HEK293T (cell line): ENCODE measurements around the gene PLCB4.

ENCODE experiments used
- ARNT ChIP-seq: fragments of 450-650 bp; IDR thresholded peaks from 2 replicates; pipeline ENCODE4 v1.6.1; 2017; ENCODE audit warnings: mild to moderate bottlenecking
- BHLHE40 ChIP-seq: fragments of 450-650 bp; IDR thresholded peaks from 2 replicates; pipeline ENCODE4 v1.6.1; 2016; ENCODE audit warnings: mild to moderate bottlenecking, moderate library complexity, borderline replicate concordance
- ELF4 ChIP-seq: fragments of 450-650 bp; IDR thresholded peaks from 2 replicates; pipeline ENCODE4 v1.6.1; 2017; ENCODE audit warnings: antibody characterized with exemption
- FOXA1 ChIP-seq: fragments of 450-650 bp; IDR thresholded peaks from 2 replicates; pipeline ENCODE4 v1.6.1; 2016; ENCODE audit warnings: mild to moderate bottlenecking
- FOXM1 ChIP-seq: fragments of 450-650 bp; IDR thresholded peaks from 2 replicates; pipeline ENCODE4 v1.6.1; 2017; ENCODE audit warnings: mild to moderate bottlenecking, borderline replicate concordance
- HDGF ChIP-seq: fragments of 450-650 bp; IDR thresholded peaks from 2 replicates; pipeline ENCODE4 v1.6.1; 2017; ENCODE audit warnings: antibody characterized with exemption, borderline replicate concordance
- LEF1 ChIP-seq: fragments of 450-650 bp; IDR thresholded peaks from 2 replicates; pipeline ENCODE4 v1.6.1; 2017; ENCODE audit warnings: mild to moderate bottlenecking, borderline replicate concordance
- NFRKB ChIP-seq: fragments of 450-650 bp; IDR thresholded peaks from 2 replicates; pipeline ENCODE4 v1.6.1; 2016; ENCODE audit warnings: mild to moderate bottlenecking, moderate library complexity
- PKNOX1 ChIP-seq: fragments of 450-650 bp; IDR thresholded peaks from 2 replicates; pipeline ENCODE4 v1.6.1; 2016
- SP1 ChIP-seq: fragments of 450-650 bp; IDR thresholded peaks from 2 replicates; pipeline ENCODE4 v1.6.1; 2017
- SUZ12 ChIP-seq: fragments of 450-650 bp; IDR thresholded peaks from 2 replicates; pipeline ENCODE4 v1.6.1; 2016; ENCODE audit warnings: mild to moderate bottlenecking
- TARDBP ChIP-seq: fragments of 450-650 bp; IDR thresholded peaks from 2 replicates; pipeline ENCODE4 v1.6.1; 2016
- ZNF384 ChIP-seq: fragments of 450-650 bp; IDR thresholded peaks from 2 replicates; pipeline ENCODE4 v1.6.1; 2016

- no peak for TF ChIP-seq FOXM1
- no peak for TF ChIP-seq SUZ12
- TF ChIP-seq BHLHE40: no peak
- no peak for TF ChIP-seq FOXA1
- no peak for TF ChIP-seq TARDBP
- no peak for TF ChIP-seq HDGF
- no peak for TF ChIP-seq ZNF384
- no peak for TF ChIP-seq NFRKB
- TF ChIP-seq PKNOX1: no peak
- TF ChIP-seq LEF1: no peak
- no peak for TF ChIP-seq ELF4
- no peak for TF ChIP-seq ARNT
- TF ChIP-seq SP1: no peak
These were observed 36.9 kb upstream of the PLCB4 start for GRCh38 chr20:9031991-9032390.
